Heart left ventricle (tissue), 13 donors: ENCODE measurements around the gene PREX1.

Experiments used
- CTCF ChIP-seq, 12 donors: fragments of 200-600 bp; sonication (generic) in 4 of 12; IDR thresholded peaks; one replicate each; pipeline versions ENCODE4 v1.5.0 to v1.8.0; 2018 to 2022; ENCODE audit warnings: antibody characterized with exemption in 12 of 12, mild to moderate bottlenecking in 5 of 12
- POLR2A ChIP-seq, 2 donors: fragments of 450-650 bp; IDR thresholded peaks; one replicate each; pipeline ENCODE4 v1.6.1; 2017; ENCODE audit warnings: antibody characterized with exemption in 2 of 2, mild to moderate bottlenecking in 2 of 2, moderate library complexity in 2 of 2
- donor health status: ischemic (EF 13 %, LVEDD 7.1; RV severe dilation, severe dysfunction).
- donor health status: DM: no; HTN: yes; CAD: no.
- donor health status: DM: no; HTN: no; CAD: no.
- donor health status: ischemic (EF 25% LVEDD 6.9; RV normal size, moderate dysfunction).
- donor health status: ischemic (EF 25% LVEDD 5.7; RV mildly dilated, moderate dysfunction).
- donor health status: ischemic (EF 35%, LVEDD 5.7; RV mildly dilated, moderate dysfunction).
- donor health status: nonischemic (EF 11% LVEDD 7.7; RV severe dilation, severe dysfunction).
- donor health status: DM: yes; HTN: yes; CAD: no.
- donor health status: PGD.
- donor health status: ischemic (EF 29% LVEDD 5.4; RV normal size, mild dysfunction).
- donor health status: nonischemic (EF 23%, LVEDD 6.1; RV moderate dilation, normal function).

GRCh38 chr20:48619126-48620101 is 208.4 kb downstream of the PREX1 start:
- TF ChIP-seq CTCF (IDR thresholded peaks at IDR 0.05) (no peak), POLR2A (IDR thresholded peaks at IDR 0.05) (no peak)
